Left kidney (tissue), 2 donors: ENCODE results near the gene ORM1. TPM values are rescaled to one million over a fixed set of nuclear protein-coding genes. Genes with fewer than 3 reads are reported as not detected.

Experiments used
- DNase-seq: peaks from one replicate; pipeline ENCODE4 v3.0.0-alpha.2; 2013
- polyA plus RNA-seq: library from polyadenylated mRNA; unstranded; fragments of 120-200 nt; gene quantifications from one replicate; pipeline ENCODE4 v1.2.1, GENCODE V29; 2013; ENCODE audit not compliant: insufficient read length

The ORM1 gene
- polyA plus RNA-seq, 1 donor = 0.22 TPM

GRCh38 chr9:114287001-114287762 lies 35.7 kb upstream of the ORM1 start:
- no peak for DNase-seq

- DNase-seq = no peak
These were observed 35.1 kb upstream of the ORM1 start for GRCh38 chr9:114287763-114288192.

GRCh38 chr9:114288193-114289091 lies 34.5 kb upstream of the ORM1 start:
- no peak for DNase-seq

- DNase-seq = no peak
These were observed 33.8 kb upstream of the ORM1 start for GRCh38 chr9:114289106-114289505.

- no peak for DNase-seq
These were observed 33.1 kb upstream of the ORM1 start for GRCh38 chr9:114289571-114290481.

GRCh38 chr9:114290561-114290986 lies 32.3 kb upstream of the ORM1 start:
- DNase-seq = no peak

- peak; percentile 64 for DNase-seq
These were observed 31.8 kb upstream of the ORM1 start for GRCh38 chr9:114291064-114291474.

- DNase-seq = no peak
These were observed 30.9 kb upstream of the ORM1 start for GRCh38 chr9:114291886-114292590.

- DNase-seq = no peak
These were observed 28.2 kb upstream of the ORM1 start for GRCh38 chr9:114294664-114295063.

GRCh38 chr9:114296338-114296737 lies 26.6 kb upstream of the ORM1 start:
- DNase-seq = no peak

- no peak for DNase-seq
These were observed 23.4 kb upstream of the ORM1 start for GRCh38 chr9:114299286-114300152.

- no peak for DNase-seq
These were observed 22.6 kb upstream of the ORM1 start for GRCh38 chr9:114300153-114300845.

GRCh38 chr9:114300846-114301797 lies 21.8 kb upstream of the ORM1 start:
- DNase-seq = no peak

GRCh38 chr9:114301798-114302565 lies 20.9 kb upstream of the ORM1 start:
- DNase-seq = no peak

GRCh38 chr9:114302727-114303126 lies 20.2 kb upstream of the ORM1 start:
- DNase-seq = no peak

GRCh38 chr9:114303571-114303970 lies 19.3 kb upstream of the ORM1 start:
- DNase-seq = no peak

GRCh38 chr9:114303977-114304376 lies 18.9 kb upstream of the ORM1 start:
- DNase-seq = no peak
